ENCODE data around the gene HAO2.
"Not testable (repeated sequence)": the region's sequence is repeated elsewhere in the genome, so short reads cannot be mapped to it uniquely, and the experiment has no call there.

HAO2 gene

DNA sequence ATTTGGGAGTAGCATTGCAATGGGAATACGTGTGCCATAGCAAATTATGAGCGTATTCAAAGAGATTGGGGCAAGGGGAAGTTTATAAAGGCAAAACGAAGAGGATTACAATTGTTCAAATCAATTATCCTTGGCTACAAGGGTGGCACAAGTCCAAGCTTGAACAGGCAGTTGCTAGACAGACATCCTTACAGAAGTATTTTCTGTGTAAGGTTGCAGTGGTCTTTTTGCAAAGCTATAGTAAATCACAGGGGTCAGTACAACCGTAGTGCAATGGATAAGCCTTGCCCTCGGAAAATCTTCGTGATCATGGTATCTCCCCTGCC lies 37.4 kb upstream of the HAO2 start:
- DNase-seq (ENCODE audit: low read depth): no peak
- TF ChIP-seq MYC (IDR thresholded peaks at IDR 0.05; ENCODE audit: low read depth, low read length): no peak
- TF ChIP-seq POLR2A (IDR thresholded peaks at IDR 0.05; ENCODE audit: extremely low read depth, insufficient read length): no peak
- no peak for TF ChIP-seq MAX (IDR thresholded peaks at IDR 0.05; ENCODE audit: low read depth, low read length)
- TF ChIP-seq CTCF (IDR thresholded peaks at IDR 0.05; ENCODE audit: low read depth, low read length): no peak
- H3K4me3 ChIP-seq (ENCODE audit: low read depth, low read length): no peak overlapping the region

- DNase-seq (ENCODE audit: low read depth): no peak
- H3K4me3 ChIP-seq (ENCODE audit: low read depth, low read length): no peak overlapping the region
- no peak for TF ChIP-seq MAX (IDR thresholded peaks at IDR 0.05; ENCODE audit: low read depth, low read length)
- TF ChIP-seq CTCF (IDR thresholded peaks at IDR 0.05; ENCODE audit: low read depth, low read length): no peak
- no peak for TF ChIP-seq MYC (IDR thresholded peaks at IDR 0.05; ENCODE audit: low read depth, low read length)
- no peak for TF ChIP-seq POLR2A (IDR thresholded peaks at IDR 0.05; ENCODE audit: extremely low read depth, insufficient read length)
These were observed 36.7 kb upstream of the HAO2 start for GRCh38 chr1:119331915-119332314.

DNA sequence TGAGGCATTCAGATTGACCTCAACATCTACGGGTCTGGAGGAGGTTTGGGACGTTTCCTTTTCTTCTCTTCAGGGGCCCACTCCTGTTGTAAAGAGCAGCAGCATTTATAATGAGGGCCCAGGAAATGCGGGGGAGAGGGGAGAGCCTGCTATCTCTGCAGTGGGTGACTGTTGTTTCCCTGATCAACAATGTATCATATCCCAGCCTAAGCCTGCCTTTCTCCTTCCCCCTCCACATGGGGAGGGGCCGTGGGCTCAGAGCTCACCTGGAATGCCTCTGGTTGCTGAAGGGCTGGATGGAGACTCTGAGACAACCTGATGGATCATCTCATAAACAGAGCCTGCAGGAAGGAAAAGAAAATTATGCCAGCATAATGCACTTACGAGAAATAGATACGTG lies 36.0 kb upstream of the HAO2 start:
- TF ChIP-seq MAX (IDR thresholded peaks at IDR 0.05; ENCODE audit: low read depth, low read length): no peak
- no peak for TF ChIP-seq CTCF (IDR thresholded peaks at IDR 0.05; ENCODE audit: low read depth, low read length)
- no peak for TF ChIP-seq POLR2A (IDR thresholded peaks at IDR 0.05; ENCODE audit: extremely low read depth, insufficient read length)
- no peak for TF ChIP-seq MYC (IDR thresholded peaks at IDR 0.05; ENCODE audit: low read depth, low read length)
- no peak overlapping the region for H3K4me3 ChIP-seq (ENCODE audit: low read depth, low read length)
- DNase-seq (ENCODE audit: low read depth): no peak

DNA sequence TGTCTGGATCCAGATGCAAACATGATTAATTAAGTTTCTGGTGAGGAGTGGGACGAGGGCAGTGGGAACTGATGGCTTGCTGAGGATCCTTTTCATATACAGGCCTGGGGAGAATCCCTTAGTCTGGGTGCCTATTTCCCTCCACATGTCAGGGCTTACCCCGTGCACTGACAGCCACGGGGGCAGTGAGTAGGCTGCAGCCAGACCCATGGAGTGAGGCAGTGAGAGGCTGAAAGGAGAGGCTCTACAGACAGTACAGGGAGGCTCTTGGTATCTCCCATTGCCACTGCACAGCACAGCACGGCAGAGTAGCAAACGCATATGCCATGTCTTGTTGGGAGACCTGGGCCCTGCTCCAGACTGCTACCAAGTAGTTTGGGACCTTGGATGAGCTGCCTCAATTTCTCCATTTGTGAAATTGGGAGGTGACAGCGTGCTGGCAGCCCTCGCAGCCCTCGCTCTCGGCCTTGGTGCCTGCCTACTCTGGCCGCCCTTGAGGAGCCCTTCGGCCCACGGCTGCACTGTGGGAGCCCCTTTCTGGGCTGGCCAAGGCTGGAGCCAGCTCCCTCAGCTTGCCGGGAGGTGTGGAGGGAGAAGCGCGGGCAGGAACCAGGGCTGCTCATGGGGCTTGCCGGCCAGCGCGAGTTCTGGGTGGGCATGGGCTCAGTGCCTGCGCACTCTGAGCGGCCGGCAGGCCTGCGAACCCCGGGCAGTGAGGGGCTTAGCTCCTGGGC lies 35.3 kb upstream of the HAO2 start:
- DNase-seq (ENCODE audit: low read depth): no peak
- no peak for TF ChIP-seq MYC (IDR thresholded peaks at IDR 0.05; ENCODE audit: low read depth, low read length)
- TF ChIP-seq CTCF (IDR thresholded peaks at IDR 0.05; ENCODE audit: low read depth, low read length): no peak
- TF ChIP-seq POLR2A (IDR thresholded peaks at IDR 0.05; ENCODE audit: extremely low read depth, insufficient read length): no peak
- no peak overlapping the region for H3K4me3 ChIP-seq (ENCODE audit: low read depth, low read length)

DNA sequence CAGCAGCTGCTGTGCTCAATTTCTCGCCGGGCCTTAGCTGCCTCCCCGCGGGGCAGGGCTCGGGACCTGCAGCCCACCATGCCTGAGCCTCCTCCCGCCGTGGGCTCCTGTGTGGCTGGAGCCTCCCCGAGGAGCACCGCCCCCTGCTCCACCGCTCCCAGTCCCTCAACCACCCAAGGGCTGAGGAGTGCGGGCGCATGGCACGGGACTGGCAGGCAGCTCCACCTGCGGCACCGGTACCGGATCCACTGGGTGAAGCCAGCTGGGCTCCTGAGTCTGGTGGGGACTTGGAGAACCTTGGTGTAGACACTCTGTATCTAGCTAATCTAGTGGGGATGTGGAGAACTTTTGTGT lies 34.7 kb upstream of the HAO2 start:
- not testable (repeated sequence) for H3K4me3 ChIP-seq (ENCODE audit: low read depth, low read length); DNase-seq (ENCODE audit: low read depth)

- H3K4me3 ChIP-seq (ENCODE audit: low read depth, low read length): no peak overlapping the region
- TF ChIP-seq POLR2A (IDR thresholded peaks at IDR 0.05; ENCODE audit: extremely low read depth, insufficient read length): no peak
- no peak for TF ChIP-seq MAX (IDR thresholded peaks at IDR 0.05; ENCODE audit: low read depth, low read length)
- TF ChIP-seq CTCF (IDR thresholded peaks at IDR 0.05; ENCODE audit: low read depth, low read length): no peak
- no peak for TF ChIP-seq MYC (IDR thresholded peaks at IDR 0.05; ENCODE audit: low read depth, low read length)
- no peak for DNase-seq (ENCODE audit: low read depth)
These were observed 31.7 kb upstream of the HAO2 start for GRCh38 chr1:119336848-119337247.
